Measurements from ENCODE around the gene PHC2. TPM values are rescaled to one million over a fixed set of nuclear protein-coding genes. Genes with fewer than 3 reads are reported as not detected.
A peak's percentile ranks its signal among the peaks of the same experiment; 100 is the strongest.

The PHC2 gene
- total and polyA plus RNA-seq, 2 of the 13 experiments (the other 11 are each of a cell fraction or from before 2014, with no cell fraction given), result 52.5 to 84.9 TPM

DNA sequence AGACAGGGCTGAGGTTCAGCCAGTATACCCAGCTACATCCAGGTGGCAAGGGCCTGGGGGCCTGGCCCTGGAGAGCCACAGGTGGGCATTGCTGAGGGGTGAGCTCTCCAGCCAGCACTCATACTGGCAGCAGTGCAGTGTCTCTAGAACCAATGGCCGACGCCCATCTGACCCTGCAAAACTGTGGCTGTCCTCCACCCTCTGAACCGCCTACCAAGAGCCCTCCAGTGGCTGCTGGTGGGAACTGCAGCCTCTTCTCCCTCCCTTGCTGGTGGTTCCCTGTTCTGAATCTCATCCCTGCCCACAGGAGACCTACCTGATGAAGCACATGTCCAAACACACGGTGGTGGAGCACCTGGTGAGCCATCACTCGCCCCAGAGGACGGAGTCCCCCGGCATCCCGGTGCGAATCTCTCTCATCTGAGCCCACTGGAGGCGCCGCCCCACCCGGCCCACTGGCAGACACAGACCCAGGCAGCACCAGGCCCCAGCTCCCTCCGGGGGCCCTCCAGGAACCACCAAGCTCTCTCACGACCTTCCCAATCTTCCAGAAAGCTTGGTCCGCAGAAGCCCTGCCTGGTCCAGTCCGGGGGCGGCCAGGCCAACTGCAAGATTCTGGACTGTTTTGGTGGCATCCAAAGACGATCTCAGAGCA, 132.1 kb downstream of the PHC2 start (continued):
- TF ChIP-seq PRPF4 (IDR thresholded peaks at IDR 0.05; ENCODE audit: low read depth, low read length, poor library complexity, severe bottlenecking), result no peak
- no peak for TF ChIP-seq ZNF558 (CRISPR knock-in tag; IDR thresholded peaks at IDR 0.05; ENCODE audit: borderline replicate concordance)
- TF ChIP-seq ZNF792 (CRISPR knock-in tag; IDR thresholded peaks at IDR 0.05), result no peak
- TF ChIP-seq MIER2 (CRISPR knock-in tag; IDR thresholded peaks at IDR 0.05), result no peak
- TF ChIP-seq, protein P1, sequence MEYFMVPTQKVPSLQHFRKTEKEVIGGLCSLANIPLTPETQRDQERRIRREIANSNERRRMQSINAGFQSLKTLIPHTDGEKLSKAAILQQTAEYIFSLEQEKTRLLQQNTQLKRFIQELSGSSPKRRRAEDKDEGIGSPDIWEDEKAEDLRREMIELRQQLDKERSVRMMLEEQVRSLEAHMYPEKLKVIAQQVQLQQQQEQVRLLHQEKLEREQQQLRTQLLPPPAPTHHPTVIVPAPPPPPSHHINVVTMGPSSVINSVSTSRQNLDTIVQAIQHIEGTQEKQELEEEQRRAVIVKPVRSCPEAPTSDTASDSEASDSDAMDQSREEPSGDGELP (IDR thresholded peaks at IDR 0.05; ENCODE audit: borderline replicate concordance, low read depth), result no peak
- TF ChIP-seq, protein P2, sequence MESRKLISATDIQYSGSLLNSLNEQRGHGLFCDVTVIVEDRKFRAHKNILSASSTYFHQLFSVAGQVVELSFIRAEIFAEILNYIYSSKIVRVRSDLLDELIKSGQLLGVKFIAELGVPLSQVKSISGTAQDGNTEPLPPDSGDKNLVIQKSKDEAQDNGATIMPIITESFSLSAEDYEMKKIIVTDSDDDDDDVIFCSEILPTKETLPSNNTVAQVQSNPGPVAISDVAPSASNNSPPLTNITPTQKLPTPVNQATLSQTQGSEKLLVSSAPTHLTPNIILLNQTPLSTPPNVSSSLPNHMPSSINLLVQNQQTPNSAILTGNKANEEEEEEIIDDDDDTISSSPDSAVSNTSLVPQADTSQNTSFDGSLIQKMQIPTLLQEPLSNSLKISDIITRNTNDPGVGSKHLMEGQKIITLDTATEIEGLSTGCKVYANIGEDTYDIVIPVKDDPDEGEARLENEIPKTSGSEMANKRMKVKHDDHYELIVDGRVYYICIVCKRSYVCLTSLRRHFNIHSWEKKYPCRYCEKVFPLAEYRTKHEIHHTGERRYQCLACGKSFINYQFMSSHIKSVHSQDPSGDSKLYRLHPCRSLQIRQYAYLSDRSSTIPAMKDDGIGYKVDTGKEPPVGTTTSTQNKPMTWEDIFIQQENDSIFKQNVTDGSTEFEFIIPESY (CRISPR knock-in tag; IDR thresholded peaks at IDR 0.05), result no peak
- no peak for TF ChIP-seq EHMT2 (IDR thresholded peaks at IDR 0.05; ENCODE audit: borderline replicate concordance, low read depth, low read length)
- TF ChIP-seq, protein P3, sequence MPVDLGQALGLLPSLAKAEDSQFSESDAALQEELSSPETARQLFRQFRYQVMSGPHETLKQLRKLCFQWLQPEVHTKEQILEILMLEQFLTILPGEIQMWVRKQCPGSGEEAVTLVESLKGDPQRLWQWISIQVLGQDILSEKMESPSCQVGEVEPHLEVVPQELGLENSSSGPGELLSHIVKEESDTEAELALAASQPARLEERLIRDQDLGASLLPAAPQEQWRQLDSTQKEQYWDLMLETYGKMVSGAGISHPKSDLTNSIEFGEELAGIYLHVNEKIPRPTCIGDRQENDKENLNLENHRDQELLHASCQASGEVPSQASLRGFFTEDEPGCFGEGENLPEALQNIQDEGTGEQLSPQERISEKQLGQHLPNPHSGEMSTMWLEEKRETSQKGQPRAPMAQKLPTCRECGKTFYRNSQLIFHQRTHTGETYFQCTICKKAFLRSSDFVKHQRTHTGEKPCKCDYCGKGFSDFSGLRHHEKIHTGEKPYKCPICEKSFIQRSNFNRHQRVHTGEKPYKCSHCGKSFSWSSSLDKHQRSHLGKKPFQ (CRISPR knock-in tag; IDR thresholded peaks at IDR 0.05; ENCODE audit: insufficient replicate concordance), result no peak
- TF ChIP-seq, protein P4, sequence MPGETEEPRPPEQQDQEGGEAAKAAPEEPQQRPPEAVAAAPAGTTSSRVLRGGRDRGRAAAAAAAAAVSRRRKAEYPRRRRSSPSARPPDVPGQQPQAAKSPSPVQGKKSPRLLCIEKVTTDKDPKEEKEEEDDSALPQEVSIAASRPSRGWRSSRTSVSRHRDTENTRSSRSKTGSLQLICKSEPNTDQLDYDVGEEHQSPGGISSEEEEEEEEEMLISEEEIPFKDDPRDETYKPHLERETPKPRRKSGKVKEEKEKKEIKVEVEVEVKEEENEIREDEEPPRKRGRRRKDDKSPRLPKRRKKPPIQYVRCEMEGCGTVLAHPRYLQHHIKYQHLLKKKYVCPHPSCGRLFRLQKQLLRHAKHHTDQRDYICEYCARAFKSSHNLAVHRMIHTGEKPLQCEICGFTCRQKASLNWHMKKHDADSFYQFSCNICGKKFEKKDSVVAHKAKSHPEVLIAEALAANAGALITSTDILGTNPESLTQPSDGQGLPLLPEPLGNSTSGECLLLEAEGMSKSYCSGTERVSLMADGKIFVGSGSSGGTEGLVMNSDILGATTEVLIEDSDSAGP (CRISPR knock-in tag; IDR thresholded peaks at IDR 0.05; ENCODE audit: borderline replicate concordance), result peak; percentile 35; the same call in 1 of the 2 replicates
- TF ChIP-seq ZMYM3 (CRISPR knock-in tag; IDR thresholded peaks at IDR 0.05), result no peak
- TF ChIP-seq GTF2F1 (IDR thresholded peaks at IDR 0.05; ENCODE audit: low read length), result no peak
- TF ChIP-seq, protein P5, sequence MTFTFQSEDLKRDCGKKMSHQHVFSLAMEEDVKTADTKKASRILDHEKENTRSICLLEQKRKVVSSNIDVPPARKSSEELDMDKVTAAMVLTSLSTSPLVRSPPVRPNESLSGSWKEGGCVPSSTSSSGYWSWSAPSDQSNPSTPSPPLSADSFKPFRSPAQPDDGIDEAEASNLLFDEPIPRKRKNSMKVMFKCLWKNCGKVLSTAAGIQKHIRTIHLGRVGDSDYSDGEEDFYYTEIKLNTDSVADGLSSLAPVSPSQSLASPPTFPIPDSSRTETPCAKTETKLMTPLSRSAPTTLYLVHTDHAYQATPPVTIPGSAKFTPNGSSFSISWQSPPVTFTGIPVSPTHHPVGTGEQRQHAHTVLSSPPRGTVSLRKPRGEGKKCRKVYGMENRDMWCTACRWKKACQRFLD (CRISPR knock-in tag; IDR thresholded peaks at IDR 0.05; ENCODE audit: borderline replicate concordance), result no peak
- TF ChIP-seq, protein P6, sequence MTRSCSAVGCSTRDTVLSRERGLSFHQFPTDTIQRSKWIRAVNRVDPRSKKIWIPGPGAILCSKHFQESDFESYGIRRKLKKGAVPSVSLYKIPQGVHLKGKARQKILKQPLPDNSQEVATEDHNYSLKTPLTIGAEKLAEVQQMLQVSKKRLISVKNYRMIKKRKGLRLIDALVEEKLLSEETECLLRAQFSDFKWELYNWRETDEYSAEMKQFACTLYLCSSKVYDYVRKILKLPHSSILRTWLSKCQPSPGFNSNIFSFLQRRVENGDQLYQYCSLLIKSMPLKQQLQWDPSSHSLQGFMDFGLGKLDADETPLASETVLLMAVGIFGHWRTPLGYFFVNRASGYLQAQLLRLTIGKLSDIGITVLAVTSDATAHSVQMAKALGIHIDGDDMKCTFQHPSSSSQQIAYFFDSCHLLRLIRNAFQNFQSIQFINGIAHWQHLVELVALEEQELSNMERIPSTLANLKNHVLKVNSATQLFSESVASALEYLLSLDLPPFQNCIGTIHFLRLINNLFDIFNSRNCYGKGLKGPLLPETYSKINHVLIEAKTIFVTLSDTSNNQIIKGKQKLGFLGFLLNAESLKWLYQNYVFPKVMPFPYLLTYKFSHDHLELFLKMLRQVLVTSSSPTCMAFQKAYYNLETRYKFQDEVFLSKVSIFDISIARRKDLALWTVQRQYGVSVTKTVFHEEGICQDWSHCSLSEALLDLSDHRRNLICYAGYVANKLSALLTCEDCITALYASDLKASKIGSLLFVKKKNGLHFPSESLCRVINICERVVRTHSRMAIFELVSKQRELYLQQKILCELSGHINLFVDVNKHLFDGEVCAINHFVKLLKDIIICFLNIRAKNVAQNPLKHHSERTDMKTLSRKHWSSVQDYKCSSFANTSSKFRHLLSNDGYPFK (CRISPR knock-in tag; IDR thresholded peaks at IDR 0.05; ENCODE audit: borderline replicate concordance), result no peak
- TF ChIP-seq YY1 (IDR thresholded peaks at IDR 0.05; ENCODE audit: insufficient read depth, insufficient replicate concordance, low read depth, low read length), result peak; percentile 52
- TF ChIP-seq ZNF12 (CRISPR knock-in tag; IDR thresholded peaks at IDR 0.05), result 0 out of 2 replicates have a peak, but pooled peaks have one; percentile 26
- no peak for TF ChIP-seq KAT2B (IDR thresholded peaks at IDR 0.05; ENCODE audit: borderline replicate concordance, low read depth, low read length)

Data from HepG2 (cell line).